Stimulated activated CD4-positive, alpha-beta T cell treated with anti-CD3 and anti-CD28 coated beads, TNF-alpha, amount 100 ng/mL, for 24 hours (primary cell): ENCODE results near the gene SCARF2.
A peak's percentile ranks its signal among the peaks of the same experiment; 100 is the strongest.
"Not testable (repeated sequence)": the region's sequence is repeated elsewhere in the genome, so short reads cannot be mapped to it uniquely, and the experiment has no call there.

Experiments used
- DNase-seq, 3 experiments: peaks; one replicate each; pipeline ENCODE4 v3.0.0-alpha.2; 2020; ENCODE audit warnings: low read depth in 3 of 3

The SCARF2 gene

GRCh38 chr22:20427945-20428417, 9.6 kb downstream of the SCARF2 start:
- no peak for DNase-seq

DNA sequence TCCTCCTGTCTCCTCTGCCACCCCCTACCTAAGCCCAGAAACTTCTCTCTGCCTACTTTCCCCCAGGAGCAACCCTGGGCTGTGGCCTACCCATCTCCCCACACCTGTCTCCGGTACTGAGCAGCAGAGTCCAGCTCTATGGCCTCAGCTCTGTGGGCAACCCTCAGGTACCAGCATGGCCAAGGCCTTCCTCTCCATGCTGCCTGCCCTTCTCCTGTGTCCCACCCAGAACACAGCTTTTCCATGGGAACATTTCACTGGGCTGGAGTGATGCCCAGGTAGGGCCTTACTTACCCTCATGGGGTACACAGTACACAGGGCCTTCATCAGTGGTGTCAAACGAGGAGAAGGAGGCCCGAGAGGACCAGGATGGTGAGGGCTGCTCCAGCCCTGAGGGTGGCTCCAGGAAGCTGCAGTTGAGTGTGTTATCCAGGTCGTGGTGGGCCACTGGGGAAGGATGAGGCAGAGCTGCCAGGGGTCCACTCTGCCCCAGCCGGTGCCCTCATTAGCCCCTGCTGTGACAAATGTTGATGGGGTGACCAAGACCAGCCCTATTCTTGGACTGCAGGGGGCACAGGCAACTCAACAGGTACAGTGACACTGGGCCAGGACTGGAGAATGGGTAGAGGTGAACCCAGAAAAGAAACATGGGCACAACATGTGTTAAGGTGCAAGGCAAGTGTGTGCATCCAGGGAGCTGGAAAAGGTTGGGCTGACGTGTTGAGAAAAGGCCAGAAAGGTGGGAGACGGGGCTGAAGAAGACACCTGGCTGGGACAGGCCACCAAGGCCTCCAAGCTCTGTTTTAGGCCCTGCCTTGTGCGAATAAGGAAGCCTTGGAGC, 10.3 kb downstream of the SCARF2 start:
- no peak for DNase-seq

DNA sequence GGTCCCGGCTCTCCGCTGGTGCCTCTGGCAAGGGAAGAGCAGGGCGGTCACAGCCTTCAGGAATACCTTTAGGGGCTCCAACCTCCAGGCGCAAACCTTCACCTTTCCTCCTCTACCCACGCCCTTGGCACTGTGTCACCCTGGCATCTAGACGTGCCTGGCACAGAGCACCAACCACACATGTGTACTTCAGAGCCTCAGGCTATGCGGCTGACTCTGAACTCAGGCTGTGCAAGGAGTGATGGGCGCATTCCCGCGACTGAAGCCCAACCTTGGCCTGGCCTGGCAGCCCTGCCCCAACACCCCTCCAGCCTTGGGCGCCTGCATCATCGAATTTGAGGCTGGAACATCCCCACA, 11.4 kb downstream of the SCARF2 start:
- no peak for DNase-seq

DNA sequence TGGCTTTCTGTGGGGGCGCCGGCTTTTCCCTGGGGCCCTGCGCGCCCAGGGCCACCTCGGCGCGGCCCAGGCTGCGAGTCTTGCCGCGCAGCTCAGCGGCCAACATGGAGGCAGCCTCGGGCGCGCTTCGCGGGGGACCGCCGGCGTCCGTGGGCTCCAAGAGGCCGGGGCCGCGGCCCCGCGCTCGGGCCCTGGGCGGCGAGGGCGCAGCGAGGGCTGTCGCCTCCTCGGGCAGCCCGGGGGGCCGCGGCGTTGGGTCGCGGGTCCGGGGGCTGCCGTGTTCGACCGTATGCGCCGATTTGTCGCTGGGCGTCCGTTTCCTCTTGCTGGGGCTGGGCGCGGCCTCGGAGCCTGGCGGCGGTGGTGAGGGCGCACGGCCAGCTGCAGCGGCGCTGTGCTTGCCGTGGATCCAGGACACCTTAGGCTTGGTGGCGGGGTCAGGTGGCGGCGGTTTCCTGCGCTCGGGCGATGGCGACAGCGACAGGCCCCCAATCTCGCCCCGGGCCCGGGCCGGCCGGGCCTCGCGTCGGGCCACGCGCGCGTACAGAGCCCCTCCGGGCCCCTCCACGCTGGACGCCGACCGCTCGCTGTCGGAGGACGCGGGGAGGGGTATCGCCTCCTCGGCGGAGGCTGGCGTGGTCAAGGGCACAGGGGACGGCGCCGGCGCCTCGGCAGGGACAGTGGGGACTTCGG, 11.9 kb downstream of the SCARF2 start:
- no peak for DNase-seq

DNA sequence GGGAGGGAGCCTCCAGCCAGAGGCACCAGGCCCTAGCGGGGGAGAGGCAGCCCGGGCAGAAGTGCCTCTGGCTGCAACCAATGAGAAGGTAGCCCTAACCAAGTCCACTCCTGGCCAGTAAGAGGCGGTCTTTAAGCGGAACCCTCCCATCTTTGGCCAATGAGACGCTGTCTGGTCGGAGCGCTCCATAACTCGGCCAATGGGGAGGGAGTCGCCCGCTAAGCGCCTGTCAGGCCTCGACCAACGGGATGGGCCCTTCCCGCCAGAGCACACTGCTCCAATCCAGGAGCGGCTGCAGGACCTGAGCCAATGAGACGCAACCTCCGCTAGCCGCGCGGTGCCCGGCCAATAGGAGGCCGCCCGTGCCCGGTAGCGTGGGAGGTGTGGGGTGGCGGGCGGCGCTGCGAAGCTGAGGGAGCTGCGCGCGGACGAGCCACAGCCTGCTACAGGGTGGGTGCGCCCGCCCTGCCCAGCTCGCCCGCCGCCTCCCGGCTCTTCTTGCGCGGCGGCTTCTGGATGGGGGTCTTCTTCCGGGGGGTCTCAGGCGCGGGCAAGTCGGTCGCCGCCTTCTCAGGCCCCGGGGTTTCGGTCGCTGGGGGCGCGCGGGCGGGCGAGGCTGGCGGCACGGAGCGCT, 12.6 kb downstream of the SCARF2 start:
- DNase-seq: no peak

DNA sequence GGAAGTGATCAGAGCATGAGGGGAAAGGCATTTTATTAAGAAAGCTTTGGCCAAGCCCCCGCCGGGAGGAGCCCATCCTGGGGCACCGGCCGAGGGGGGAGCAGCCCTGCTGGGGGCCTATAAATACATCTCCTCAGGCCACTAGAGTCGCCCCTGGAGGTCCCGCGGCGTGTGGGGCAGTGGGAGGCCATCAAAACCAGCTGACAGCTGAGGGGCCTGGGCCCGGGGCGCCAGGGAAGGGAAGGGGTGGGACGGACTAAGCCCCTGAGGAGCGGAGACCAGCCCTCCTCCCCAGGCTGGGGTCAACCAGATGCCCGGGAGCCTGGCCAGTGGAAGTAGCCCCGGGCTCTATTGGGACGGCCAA, 13.1 kb downstream of the SCARF2 start:
- DNase-seq: no peak

GRCh38 chr22:20423906-20424551, 13.6 kb downstream of the SCARF2 start:
- DNase-seq: no peak

GRCh38 chr22:20423008-20423905, 14.4 kb downstream of the SCARF2 start:
- DNase-seq: no peak

- no peak for DNase-seq
Observed at GRCh38 chr22:20422271-20423007, 15.2 kb downstream of the SCARF2 start.

DNA sequence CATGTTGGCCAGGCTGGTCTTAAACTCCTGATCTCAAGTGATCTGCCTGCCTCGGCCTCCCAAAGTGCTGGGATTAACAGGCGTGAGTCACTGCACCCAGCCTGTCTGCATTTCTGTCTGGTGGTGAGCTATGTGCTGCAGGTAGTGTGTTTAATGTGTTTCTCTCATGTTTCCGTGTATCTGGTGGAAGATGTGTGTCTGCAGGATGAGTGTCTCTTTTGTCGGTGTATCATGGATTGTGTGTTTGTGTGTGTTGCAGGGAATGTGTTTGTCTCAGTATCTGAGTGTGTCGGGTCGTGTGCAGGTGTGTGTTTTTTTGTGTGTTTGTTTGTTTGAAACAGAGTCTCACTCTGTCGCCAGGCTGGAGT, 16.1 kb downstream of the SCARF2 start:
- no peak for DNase-seq

DNA sequence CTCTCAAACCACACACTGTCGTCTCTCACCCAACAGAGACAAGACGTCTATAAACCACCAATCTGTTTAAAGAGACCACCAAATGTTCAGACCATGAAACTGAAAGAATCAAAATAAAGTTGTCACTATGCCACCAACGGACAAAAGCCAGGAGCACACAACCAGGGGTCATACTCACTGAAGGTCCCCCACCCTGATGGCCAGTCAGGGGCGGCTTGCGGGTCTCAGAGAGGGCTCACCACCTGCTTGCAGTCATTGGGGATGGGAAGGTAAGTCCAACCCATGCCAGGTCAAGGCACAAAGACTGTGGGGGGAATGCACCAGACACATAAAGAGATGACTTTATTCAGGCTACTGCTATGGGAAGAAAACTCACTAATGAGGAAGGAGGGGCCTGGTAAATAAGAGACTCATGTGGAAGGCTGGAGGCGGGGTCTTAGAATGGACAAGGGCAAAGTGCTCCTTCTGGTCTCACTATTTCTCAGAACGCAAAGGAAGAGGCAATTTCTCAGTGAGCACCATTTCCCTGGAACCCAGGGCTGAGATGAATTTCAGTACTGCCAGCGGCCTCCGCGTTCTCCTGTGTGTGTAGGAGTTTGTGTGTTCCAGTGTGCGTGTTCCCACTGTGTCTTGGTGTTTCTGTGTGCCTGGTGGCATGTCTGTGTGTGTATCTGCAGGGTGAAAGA, 17.3 kb downstream of the SCARF2 start:
- DNase-seq: no peak

DNA sequence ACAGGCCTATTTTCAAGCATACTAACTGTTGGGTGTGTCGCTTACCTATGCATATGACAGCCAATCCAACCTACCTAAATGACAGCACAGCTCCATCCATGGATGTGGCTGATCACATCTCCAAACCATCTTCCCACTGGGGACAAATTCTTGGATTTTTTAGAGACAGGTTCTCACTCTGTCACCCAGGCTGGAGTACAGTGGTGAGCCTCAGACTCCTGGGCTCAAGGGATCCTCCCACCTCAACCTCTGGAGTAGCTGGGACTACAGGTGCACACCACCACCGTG, 18.0 kb downstream of the SCARF2 start:
- no peak for DNase-seq

DNA sequence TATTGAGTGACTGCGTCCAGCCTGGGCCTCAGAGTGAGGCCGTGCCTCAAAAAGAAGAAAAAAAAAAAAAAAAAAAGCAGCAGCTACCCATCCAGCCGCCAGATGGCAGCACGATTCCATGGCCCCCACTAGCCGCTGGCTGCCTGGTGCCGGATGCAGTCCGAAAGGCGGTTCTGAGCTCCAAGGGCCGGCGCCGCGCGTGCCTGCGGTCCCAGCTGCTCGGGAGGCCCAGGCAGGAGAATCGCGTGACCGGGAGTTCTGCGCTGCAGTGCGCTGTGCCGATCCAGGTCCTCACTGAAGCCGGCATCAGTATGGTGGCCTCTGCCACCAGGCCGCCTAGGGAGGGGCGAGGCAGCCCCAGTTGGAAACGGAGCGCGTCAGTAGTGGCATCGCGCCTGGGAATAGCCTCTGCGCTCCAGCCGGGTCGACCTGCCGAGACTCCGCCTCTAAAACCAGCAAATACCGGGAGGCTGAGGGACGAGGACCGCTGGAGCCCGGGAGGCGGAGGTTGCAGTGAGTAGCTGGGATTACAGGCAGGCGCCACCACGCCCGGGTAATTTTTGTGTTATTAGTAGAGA, 19.3 kb downstream of the SCARF2 start:
- DNase-seq: peak; percentile 42 to 65 (median 42)

DNA sequence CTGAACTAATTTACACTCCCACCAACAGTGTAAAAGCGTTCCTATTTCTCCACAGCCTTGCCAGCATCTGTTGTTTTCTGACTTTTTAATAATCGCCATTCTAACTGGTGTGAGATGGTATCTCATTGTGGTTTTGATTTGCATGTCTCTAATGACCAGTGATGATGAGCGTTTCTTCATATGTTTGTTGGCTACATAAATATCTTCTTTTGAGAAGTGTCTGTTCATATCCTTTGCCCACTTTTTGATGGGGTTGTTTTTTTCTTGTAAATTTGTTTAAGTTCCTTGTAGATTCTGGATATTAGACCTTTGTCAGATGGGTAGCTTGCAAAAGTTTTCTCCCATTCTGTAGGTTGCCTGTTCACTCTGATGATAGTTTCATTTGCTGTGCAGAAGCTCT, 21.9 kb downstream of the SCARF2 start:
- not testable (repeated sequence) for DNase-seq

- not testable (repeated sequence) for DNase-seq
Observed at GRCh38 chr22:20415241-20415640, 22.4 kb downstream of the SCARF2 start.

GRCh38 chr22:20414450-20414849, 23.2 kb downstream of the SCARF2 start:
- no peak for DNase-seq

DNA sequence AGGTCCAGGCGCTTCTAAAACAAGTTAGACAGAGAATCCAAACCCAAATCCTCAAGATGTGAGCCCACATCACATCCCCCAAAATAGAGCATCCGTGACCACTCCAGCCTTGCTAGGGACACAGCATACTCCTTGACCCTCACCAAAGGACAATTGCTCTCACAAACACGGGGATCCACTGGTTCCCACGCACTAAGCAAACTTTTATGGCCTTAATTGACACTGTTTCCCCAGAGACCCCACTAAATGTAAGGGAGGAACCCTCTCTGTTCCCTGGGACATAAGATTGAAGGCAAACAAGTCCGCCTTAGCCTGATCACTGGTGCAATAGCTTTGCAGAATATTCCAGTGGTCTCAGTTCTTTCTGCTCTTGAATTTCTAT, 23.6 kb downstream of the SCARF2 start:
- no peak for DNase-seq

- no peak for DNase-seq
Observed at GRCh38 chr22:20413217-20414058, 24.2 kb downstream of the SCARF2 start.
